ENCODE data around the gene DAND5. TPM values are rescaled to one million over a fixed set of nuclear protein-coding genes. Genes with fewer than 3 reads are reported as not detected.
A peak's percentile ranks its signal among the peaks of the same experiment; 100 is the strongest.

Gene DAND5
- total RNA-seq, 1 donor from 2014 or later: not detected

DNA sequence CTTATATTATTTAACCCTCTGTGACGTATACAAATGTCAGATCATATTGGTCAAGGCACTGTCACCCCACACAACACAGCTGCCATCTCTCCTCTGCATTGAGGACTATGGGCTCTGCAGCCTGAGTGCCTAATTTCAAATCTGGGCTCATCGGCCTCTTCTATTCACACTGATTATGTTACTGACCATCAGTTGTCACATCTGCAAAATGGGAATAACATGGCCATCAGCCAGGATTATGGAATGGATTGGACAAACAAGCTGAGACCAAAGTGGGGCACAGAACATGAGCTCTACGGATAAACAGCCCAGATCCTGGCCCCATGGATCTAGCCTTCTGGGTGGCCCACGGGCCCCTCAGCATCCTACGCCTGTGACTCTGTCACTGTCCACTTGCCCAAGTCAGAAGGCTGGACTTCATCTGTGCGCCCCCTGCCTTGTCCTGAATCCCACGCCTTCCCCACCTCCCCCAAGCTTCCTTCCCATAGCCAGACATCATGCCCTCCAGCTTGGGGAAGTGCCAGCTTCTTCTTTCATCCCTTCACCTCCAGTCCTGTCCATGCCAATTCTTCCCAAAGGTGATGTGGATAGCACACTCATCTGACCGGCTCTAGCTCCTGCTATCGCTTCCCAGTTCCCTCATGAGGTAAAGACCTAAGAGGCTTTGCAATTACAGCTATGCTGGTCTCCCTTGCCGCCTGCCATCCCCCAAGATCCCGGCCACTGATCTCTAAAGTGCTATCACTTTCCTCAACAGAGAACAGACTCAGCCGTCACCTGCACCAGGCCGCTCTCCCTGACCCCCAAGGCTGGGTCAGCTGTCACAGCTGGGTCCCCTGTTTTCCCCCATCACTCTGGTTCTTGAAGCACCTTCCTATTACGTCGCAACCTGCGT lies 36.7 kb upstream of the DAND5 start:
- Histone ChIP-seq H3K36me3 (ENCODE audit: control insufficient read depth, insufficient read depth, low read length) (peaks cover 21% of the 10 kb centered on the region), H3K4me3 (ENCODE audit: low read depth, low read length) (peak overlapping the region; percentile 91), H3K27me3 (ENCODE audit: control insufficient read depth, insufficient read depth, low read length) (no peaks in the 10 kb centered on the region)
- no peak for DNase-seq (ENCODE audit: low read depth)
- no peak for TF ChIP-seq CTCF (IDR thresholded peaks at IDR 0.05; ENCODE audit: insufficient read depth, low read length, severe bottlenecking)
- no peak for FAIRE-seq

- Histone ChIP-seq H3K36me3 (ENCODE audit: control insufficient read depth, insufficient read depth, low read length) (peaks cover 16% of the 10 kb centered on the region), H3K27me3 (ENCODE audit: control insufficient read depth, insufficient read depth, low read length) (no peaks in the 10 kb centered on the region), H3K4me3 (ENCODE audit: low read depth, low read length) (peak within 1 kb of the TSS; percentile 91)
- no peak for TF ChIP-seq CTCF (IDR thresholded peaks at IDR 0.05; ENCODE audit: insufficient read depth, low read length, severe bottlenecking)
- FAIRE-seq (no peak), DNase-seq (ENCODE audit: low read depth) (peak; percentile 80)
Measured at GRCh38 chr19:12933287-12934072, 35.9 kb upstream of the DAND5 start, which contains the start of gene FARSA. Gene FARSA, minus strand, starts transcription at chr19:12933711. Its CDS starts 15 bp downstream, at chr19:12933696.

DNA sequence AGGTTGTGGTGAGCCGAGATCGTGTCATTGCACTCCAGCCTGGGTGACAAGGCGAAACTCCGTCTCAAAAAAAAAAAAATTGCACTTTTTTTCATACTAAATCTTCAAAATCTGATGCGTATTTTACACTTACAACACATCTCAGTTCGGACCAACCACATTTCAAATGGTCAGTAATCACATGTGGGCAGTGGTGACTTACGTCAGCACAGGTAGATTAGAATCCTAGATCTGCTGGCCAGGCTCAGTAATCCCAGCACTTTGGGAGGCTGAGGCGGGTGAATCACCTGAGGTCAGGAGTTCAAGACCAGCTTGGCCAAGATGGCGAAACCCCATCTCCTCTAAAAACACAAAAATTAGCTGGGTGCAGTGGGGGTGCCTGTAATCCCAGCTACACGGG lies 34.3 kb upstream of the DAND5 start:
- no peaks in the 10 kb centered on the region for H3K27me3 ChIP-seq (ENCODE audit: control insufficient read depth, insufficient read depth, low read length)
- FAIRE-seq (no peak), DNase-seq (ENCODE audit: low read depth) (no peak)
- H3K36me3 ChIP-seq (ENCODE audit: control insufficient read depth, insufficient read depth, low read length): peaks cover 15% of the 10 kb centered on the region
- TF ChIP-seq CTCF (IDR thresholded peaks at IDR 0.05; ENCODE audit: insufficient read depth, low read length, severe bottlenecking): no peak
- no peak overlapping the region for H3K4me3 ChIP-seq (ENCODE audit: low read depth, low read length)

DNA sequence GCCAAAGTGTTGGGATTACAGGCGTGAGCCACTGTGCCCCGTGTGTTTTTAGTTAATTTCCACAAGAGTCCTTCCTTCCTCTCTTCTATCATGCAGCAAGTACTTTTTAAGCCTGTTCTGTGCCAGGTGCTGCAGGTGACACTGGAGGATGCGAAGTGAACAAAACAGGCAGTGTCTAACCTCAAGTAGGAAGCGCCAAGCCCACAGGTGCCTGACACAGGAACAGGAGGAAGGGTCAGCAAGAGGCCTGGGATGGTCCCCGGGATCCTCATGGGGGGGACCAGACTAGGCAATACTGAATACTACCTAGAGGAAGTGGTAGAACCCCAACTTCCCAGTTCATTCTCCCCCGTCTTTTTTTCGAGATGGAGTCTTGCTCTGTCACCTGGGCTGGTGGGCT lies 32.8 kb upstream of the DAND5 start:
- TF ChIP-seq CTCF (IDR thresholded peaks at IDR 0.05; ENCODE audit: insufficient read depth, low read length, severe bottlenecking): no peak
- H3K27me3 ChIP-seq (ENCODE audit: control insufficient read depth, insufficient read depth, low read length): no peaks in the 10 kb centered on the region
- DNase-seq (ENCODE audit: low read depth): no peak
- peaks cover 23% of the 10 kb centered on the region for H3K36me3 ChIP-seq (ENCODE audit: control insufficient read depth, insufficient read depth, low read length)
- FAIRE-seq: no peak
- H3K4me3 ChIP-seq (ENCODE audit: low read depth, low read length): no peak overlapping the region

GRCh38 chr19:12937093-12937926 lies 32.1 kb upstream of the DAND5 start:
- no peak for FAIRE-seq
- Histone ChIP-seq H3K4me3 (ENCODE audit: low read depth, low read length) (peak overlapping the region; percentile 90), H3K27me3 (ENCODE audit: control insufficient read depth, insufficient read depth, low read length) (no peaks in the 10 kb centered on the region), H3K36me3 (ENCODE audit: control insufficient read depth, insufficient read depth, low read length) (peaks cover 25% of the 10 kb centered on the region)
- DNase-seq (ENCODE audit: low read depth): no peak
- TF ChIP-seq CTCF (IDR thresholded peaks at IDR 0.05; ENCODE audit: insufficient read depth, low read length, severe bottlenecking): no peak

Data from bronchial epithelial cell (primary cell).